Measurements from ENCODE around the gene PRRC2A. TPM values are rescaled to one million over a fixed set of nuclear protein-coding genes. Genes with fewer than 3 reads are reported as not detected.

The PRRC2A gene
- total RNA-seq, 4 donors from 2014 or later, result 57.4 to 131 (median 73.7) TPM

GRCh38 chr6:31575335-31575901, 45.1 kb upstream of the PRRC2A start, which contains the start of gene TNF:
Gene TNF, plus strand, starts transcription at chr6:31575565. Its CDS starts 177 bp downstream, at chr6:31575742.
- no peak within 1 kb of the TSS for H3K4me3 ChIP-seq (ENCODE audit: low read depth, poor library complexity, severe bottlenecking)
- DNase-seq (ENCODE audit: low spot score in 2 of 2), result peak; percentile 55 to 90
- intact Hi-C loops (cut with DNase I; ENCODE audit: low total_unique reads), result no loop called here
- TF ChIP-seq CTCF (IDR thresholded peaks at IDR 0.05), result no peak
- no peak for TF ChIP-seq POLR2A (IDR thresholded peaks at IDR 0.05)
- 28 to 39% methylated on average over 19 of the region's 19 CpGs for WGBS, 2 donors

GRCh38 chr6:31575952-31576685, 44.4 kb upstream of the PRRC2A start:
- 52 to 62% methylated on average over 8 of the region's 8 CpGs for WGBS, 2 donors

GRCh38 chr6:31576897-31577578, 43.5 kb upstream of the PRRC2A start:
- TF ChIP-seq CTCF (IDR thresholded peaks at IDR 0.05) (no peak), POLR2A (IDR thresholded peaks at IDR 0.05) (no peak)
- WGBS, 2 donors, result 79 to 80% methylated on average over 17 to 18 of the region's 19 CpGs
- DNase-seq (ENCODE audit: low spot score in 2 of 2), result no peak
- intact Hi-C loops (cut with DNase I; ENCODE audit: low total_unique reads), result no loop called here
- H3K4me3 ChIP-seq (ENCODE audit: low read depth, poor library complexity, severe bottlenecking), result no peak overlapping the region

More at GRCh38 chr6:31575952-31576685, 44.4 kb upstream of the PRRC2A start:
- DNase-seq (ENCODE audit: low spot score in 2 of 2), result no peak
- no peak overlapping the region for H3K4me3 ChIP-seq (ENCODE audit: low read depth, poor library complexity, severe bottlenecking)
- TF ChIP-seq CTCF (IDR thresholded peaks at IDR 0.05) (no peak), POLR2A (IDR thresholded peaks at IDR 0.05) (no peak)
- intact Hi-C loops (cut with DNase I; ENCODE audit: low total_unique reads), result no loop called here

- H3K4me3 ChIP-seq (ENCODE audit: low read depth, poor library complexity, severe bottlenecking), result no peak overlapping the region
- DNase-seq (ENCODE audit: low spot score in 2 of 2), result no peak
- no peak for TF ChIP-seq CTCF (IDR thresholded peaks at IDR 0.05)
- no peak for TF ChIP-seq POLR2A (IDR thresholded peaks at IDR 0.05)
- 84 to 85% methylated on average over 3 of the region's 3 CpGs for WGBS, 2 donors
- intact Hi-C loops (cut with DNase I; ENCODE audit: low total_unique reads), result no loop called here
Observed at GRCh38 chr6:31577579-31577966, 42.9 kb upstream of the PRRC2A start.

- intact Hi-C loops (cut with DNase I; ENCODE audit: low total_unique reads), result no loop called here
- TF ChIP-seq POLR2A (IDR thresholded peaks at IDR 0.05) (no peak), CTCF (IDR thresholded peaks at IDR 0.05) (no peak)
- 72 to 78% methylated on average over 12 of the region's 12 CpGs for WGBS, 2 donors
- H3K4me3 ChIP-seq (ENCODE audit: low read depth, poor library complexity, severe bottlenecking), result no peak overlapping the region
- no peak for DNase-seq (ENCODE audit: low spot score in 2 of 2)
Observed at GRCh38 chr6:31578184-31579118, 42.1 kb upstream of the PRRC2A start.

Data from lower leg skin (tissue), 4 donors.